NT2/D1 (cell line): ENCODE data around the gene TK1.

ENCODE experiments used
- YY1 ChIP-seq: IDR thresholded peaks from 2 replicates; pipeline ENCODE4 v1.6.1; 2011; ENCODE audit not compliant: insufficient read length, insufficient read depth
- ZNF274 ChIP-seq: IDR thresholded peaks from 2 replicates; pipeline ENCODE4 v1.6.1; 2011; ENCODE audit warnings: mild to moderate bottlenecking, low read depth, low read length

- TF ChIP-seq YY1 = no peak
- TF ChIP-seq ZNF274 = no peak
These were observed 50.9 kb downstream of the TK1 start for GRCh38 chr17:78135858-78136500.
